CD4-positive, alpha-beta T cell (primary cell): Measurements from ENCODE around the gene RIIAD1. TPM values are rescaled to one million over a fixed set of nuclear protein-coding genes. Genes with fewer than 3 reads are reported as not detected.

ENCODE experiments used
- ATAC-seq: fragments of 200-7000 bp; cut with Tn5 transposase; one replicate; pipeline ENCODE4 v1.10.0; 2022; ENCODE audit warnings: mild to moderate bottlenecking; ENCODE audit not compliant: poor library complexity
- CTCF ChIA-PET: fragments of 350-600 bp; sonication (Branson Sonifier 250); formaldehyde crosslinking; loops from one replicate; lab custom pipeline; 2021; ENCODE audit warnings: antibody characterized with exemption, inconsistent platforms; lab: Charles Lee
- POLR2A ChIA-PET: fragments of 350-600 bp; sonication (Branson Sonifier 250); formaldehyde crosslinking; loops from one replicate; lab custom pipeline; 2021; ENCODE audit warnings: antibody characterized with exemption, inconsistent platforms; lab: Charles Lee
- DNase-seq, 14 experiments: peaks; one replicate each; pipeline ENCODE4 v3.0.0-alpha.2; 2013 to 2020; ENCODE audit warnings: mixed read lengths in 2 of 14
- H3K27ac ChIP-seq, 2 donors: one replicate each; pipeline versions ENCODE4 v1.5.1 to v1.7.0; 2013; ENCODE audit warnings: low read length in 2 of 2, low read depth in 1 of 2, mild to moderate bottlenecking in 1 of 2
- H3K27me3 ChIP-seq, 2 experiments: 1 replicate in 1 of 2; 2 replicates in 1 of 2; pipeline versions ENCODE4 v1.6.1 to v1.7.0; 2013; ENCODE audit warnings: low read length in 2 of 2, control low read depth in 1 of 2, mild to moderate bottlenecking in 1 of 2, moderate library complexity in 1 of 2; ENCODE audit not compliant: insufficient read depth in 2 of 2, control insufficient read depth in 1 of 2
- H3K36me3 ChIP-seq: one replicate; pipeline ENCODE4 v1.6.1; 2013; ENCODE audit warnings: low read length, control low read depth; ENCODE audit not compliant: insufficient read depth
- H3K4me1 ChIP-seq: one replicate; pipeline ENCODE4 v1.6.1; 2013; ENCODE audit warnings: low read length, control low read depth; ENCODE audit not compliant: insufficient read depth
- H3K4me3 ChIP-seq: one replicate; pipeline ENCODE4 v1.5.1; 2013; ENCODE audit warnings: mild to moderate bottlenecking, low read length, moderate library complexity
- H3K9me3 ChIP-seq, 2 experiments: 1 replicate in 1 of 2; 2 replicates in 1 of 2; pipeline versions ENCODE4 v1.6.1 to v1.7.0; 2013; ENCODE audit warnings: low read length in 2 of 2, mild to moderate bottlenecking in 2 of 2, control low read depth in 1 of 2, moderate library complexity in 1 of 2; ENCODE audit not compliant: control insufficient read depth in 1 of 2, insufficient read depth in 1 of 2
- H3K27ac Mint-ChIP-seq: one replicate; pipeline ENCODE4 v1.8.0; 2020; ENCODE audit warnings: mixed read lengths
- H3K27me3 Mint-ChIP-seq: one replicate; pipeline ENCODE4 v1.8.0; 2021; ENCODE audit warnings: mixed read lengths
- H3K36me3 Mint-ChIP-seq: one replicate; pipeline ENCODE4 v1.8.0; 2021; ENCODE audit warnings: low read depth, mixed read lengths
- H3K4me1 Mint-ChIP-seq: one replicate; pipeline ENCODE4 v1.8.0; 2021; ENCODE audit warnings: low read depth, mixed read lengths
- H3K4me3 Mint-ChIP-seq: one replicate; pipeline ENCODE4 v1.8.0; 2020; ENCODE audit warnings: mild to moderate bottlenecking, mixed read lengths
- H3K9me3 Mint-ChIP-seq: one replicate; pipeline ENCODE4 v1.8.0; 2020; ENCODE audit warnings: mixed read lengths
- intact Hi-C, 2 experiments: fragments of 100-400 bp; cut with DNase I in 1 of 2; cut with micrococcal nuclease in 1 of 2; formaldehyde crosslinking; loops; one replicate each; pipeline versions ENCODE4 v1.15.1 to v1.9.0; 2023 to 2025; cut with DNase I, micrococcal nuclease
- total RNA-seq, 174 experiments: library from RNA in 2 of 174; stranded (reverse) in 2 of 174; gene quantifications; one replicate each; pipeline ENCODE4 v1.2.3 and lab custom pipeline; 2021 to 2026
- TF ChIP-seq, protein P1 (sequence below): fragments of 200-600 bp; IDR thresholded peaks from one replicate; pipeline ENCODE4 v1.8.0; 2022; ENCODE audit warnings: antibody characterized with exemption, mild to moderate bottlenecking

Gene RIIAD1
- total RNA-seq, 2 experiments from 2014 or later = not detected

DNA sequence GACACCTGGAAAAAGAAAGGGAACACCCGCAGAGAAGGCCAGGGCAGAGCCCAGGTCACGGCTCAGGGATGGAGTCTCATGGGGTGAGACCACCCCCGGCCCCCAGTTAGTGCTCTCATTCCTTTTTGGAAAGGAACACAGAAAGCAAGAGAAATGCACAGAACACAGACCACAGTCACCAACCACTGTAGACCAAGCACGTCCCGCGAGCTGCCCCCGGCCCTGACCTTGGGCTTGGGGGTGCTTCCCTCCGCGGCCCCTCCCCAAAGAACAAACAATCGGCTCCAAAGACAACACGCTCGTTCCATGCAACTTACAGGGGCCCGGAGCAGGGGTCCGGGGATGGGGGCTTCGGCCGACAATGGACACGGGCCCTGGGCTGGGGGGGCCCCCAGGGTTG lies 17.5 kb upstream of the RIIAD1 start:
- Histone ChIP-seq H3K9me3 (no peaks in the 10 kb centered on the region), H3K27ac (no peak overlapping the region), H3K27me3 (no peaks in the 10 kb centered on the region), H3K4me3 (no peak overlapping the region), H3K4me1 (peaks cover 9% of the 10 kb centered on the region), H3K36me3 (peaks cover 14% of the 10 kb centered on the region)
- Mint-ChIP-seq H3K36me3 (peaks cover 24% of the 10 kb centered on the region), H3K27ac (no peak overlapping the region), H3K27me3 (no peaks in the 10 kb centered on the region), H3K9me3 (no peaks in the 10 kb centered on the region), H3K4me3 (no peak overlapping the region), H3K4me1 (peaks cover 4% of the 10 kb centered on the region)
- DNase-seq (no peak), ATAC-seq (no peak)
- ChIA-PET CTCF (no interaction called here), POLR2A (no interaction called here)
- intact Hi-C loops = no loop called here
- TF ChIP-seq, protein P1, sequence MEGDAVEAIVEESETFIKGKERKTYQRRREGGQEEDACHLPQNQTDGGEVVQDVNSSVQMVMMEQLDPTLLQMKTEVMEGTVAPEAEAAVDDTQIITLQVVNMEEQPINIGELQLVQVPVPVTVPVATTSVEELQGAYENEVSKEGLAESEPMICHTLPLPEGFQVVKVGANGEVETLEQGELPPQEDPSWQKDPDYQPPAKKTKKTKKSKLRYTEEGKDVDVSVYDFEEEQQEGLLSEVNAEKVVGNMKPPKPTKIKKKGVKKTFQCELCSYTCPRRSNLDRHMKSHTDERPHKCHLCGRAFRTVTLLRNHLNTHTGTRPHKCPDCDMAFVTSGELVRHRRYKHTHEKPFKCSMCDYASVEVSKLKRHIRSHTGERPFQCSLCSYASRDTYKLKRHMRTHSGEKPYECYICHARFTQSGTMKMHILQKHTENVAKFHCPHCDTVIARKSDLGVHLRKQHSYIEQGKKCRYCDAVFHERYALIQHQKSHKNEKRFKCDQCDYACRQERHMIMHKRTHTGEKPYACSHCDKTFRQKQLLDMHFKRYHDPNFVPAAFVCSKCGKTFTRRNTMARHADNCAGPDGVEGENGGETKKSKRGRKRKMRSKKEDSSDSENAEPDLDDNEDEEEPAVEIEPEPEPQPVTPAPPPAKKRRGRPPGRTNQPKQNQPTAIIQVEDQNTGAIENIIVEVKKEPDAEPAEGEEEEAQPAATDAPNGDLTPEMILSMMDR = no peak

DNA sequence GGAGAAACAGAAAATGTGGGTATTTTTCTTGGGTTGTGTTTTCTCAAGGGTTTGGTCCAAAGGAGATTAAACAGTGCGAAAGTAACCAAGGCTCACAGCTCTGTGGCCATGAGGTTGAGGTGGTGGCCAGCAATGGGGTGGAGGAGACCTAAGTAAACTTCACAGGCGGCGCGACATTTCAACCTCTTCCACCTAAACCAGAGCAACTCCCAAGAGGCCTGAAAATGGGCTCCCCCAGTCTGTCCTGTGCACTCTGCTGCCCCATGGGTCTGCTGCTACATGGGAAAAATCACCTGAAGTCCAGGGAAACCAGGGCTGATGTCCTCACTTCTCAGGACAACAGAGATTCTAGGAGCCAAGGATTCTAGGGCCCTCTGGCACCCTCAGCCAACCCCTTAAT lies 17.1 kb upstream of the RIIAD1 start:
- Mint-ChIP-seq H3K9me3 (no peaks in the 10 kb centered on the region), H3K27me3 (no peaks in the 10 kb centered on the region), H3K27ac (no peak overlapping the region), H3K36me3 (peaks cover 21% of the 10 kb centered on the region), H3K4me3 (no peak overlapping the region), H3K4me1 (peaks cover 4% of the 10 kb centered on the region)
- Histone ChIP-seq H3K4me3 (no peak overlapping the region), H3K9me3 (no peaks in the 10 kb centered on the region), H3K27me3 (no peaks in the 10 kb centered on the region), H3K36me3 (peaks cover 10% of the 10 kb centered on the region), H3K27ac (no peak overlapping the region), H3K4me1 (peaks cover 9% of the 10 kb centered on the region)
- ChIA-PET CTCF (no interaction called here), POLR2A (no interaction called here)
- intact Hi-C loops = no loop called here
- DNase-seq = no peak
- ATAC-seq = no peak
- TF ChIP-seq, protein P1 = no peak

DNA sequence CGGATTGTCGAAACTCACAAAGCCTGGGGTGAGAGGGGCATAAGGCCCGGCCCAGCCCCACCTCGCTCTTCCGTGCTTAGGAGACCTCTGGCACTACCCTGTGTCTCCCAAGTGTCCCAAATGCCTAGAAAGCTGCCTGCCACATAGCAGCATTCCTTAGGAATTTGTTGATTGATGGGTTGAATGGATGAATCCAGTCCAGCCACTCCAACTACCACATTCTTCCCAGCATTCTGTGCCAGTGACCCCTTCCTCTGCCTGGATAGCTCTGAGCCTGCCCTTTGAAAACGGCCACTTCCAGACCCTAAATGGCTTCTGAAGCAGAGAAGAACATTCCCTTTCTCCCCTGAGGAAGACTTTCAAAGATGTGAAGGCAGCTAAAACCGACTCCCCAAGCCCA lies 16.2 kb upstream of the RIIAD1 start:
- POLR2A ChIA-PET = no interaction called here
- H3K27ac ChIP-seq = no peak overlapping the region
- Mint-ChIP-seq H3K4me1 (peaks cover 4% of the 10 kb centered on the region), H3K27me3 (no peaks in the 10 kb centered on the region), H3K4me3 (no peak overlapping the region), H3K36me3 (peaks cover 12% of the 10 kb centered on the region), H3K9me3 (no peaks in the 10 kb centered on the region), H3K27ac (no peak overlapping the region)
- no peak overlapping the region for H3K4me3 ChIP-seq
- H3K9me3 ChIP-seq = no peaks in the 10 kb centered on the region
- intact Hi-C loops = no loop called here
- H3K36me3 ChIP-seq = peaks cover 1% of the 10 kb centered on the region
- TF ChIP-seq, protein P1 = no peak
- ATAC-seq = no peak
- peaks cover 9% of the 10 kb centered on the region for H3K4me1 ChIP-seq
- DNase-seq = no peak
- H3K27me3 ChIP-seq = no peaks in the 10 kb centered on the region
- CTCF ChIA-PET = interaction anchor here (1.2 kb wide), 1 partner anchor 15 kb away, joined by 3 read pairs; no protein-coding TSS in a partner anchor
